Ishikawa (cell line): Measurements from ENCODE around the gene IGFBP6.
A peak's percentile ranks its signal among the peaks of the same experiment; 100 is the strongest.

ENCODE experiments used
- CEBPB ChIP-seq: IDR thresholded peaks from 2 replicates; pipeline ENCODE4 v1.6.1; 2012
- CREB1 ChIP-seq: IDR thresholded peaks from 2 replicates; pipeline ENCODE4 v1.6.1; 2012; ENCODE audit warnings: low read depth
- EGR1 ChIP-seq: IDR thresholded peaks from 2 replicates; pipeline ENCODE4 v1.6.1; 2012
- EP300 ChIP-seq: IDR thresholded peaks from 2 replicates; pipeline ENCODE4 v1.6.1; 2012; ENCODE audit warnings: borderline replicate concordance
- FOXM1 ChIP-seq: IDR thresholded peaks from 2 replicates; pipeline ENCODE4 v1.6.1; 2012; ENCODE audit warnings: low read depth, borderline replicate concordance
- MAX ChIP-seq: IDR thresholded peaks from 2 replicates; pipeline ENCODE4 v1.6.1; 2012
- NFIC ChIP-seq: IDR thresholded peaks from 2 replicates; pipeline ENCODE4 v1.6.1; 2012
- RAD21 ChIP-seq: IDR thresholded peaks from 2 replicates; pipeline ENCODE4 v1.6.1; 2012; ENCODE audit warnings: low read depth
- REST ChIP-seq: IDR thresholded peaks from 2 replicates; pipeline ENCODE4 v1.6.1; 2012; ENCODE audit warnings: low read depth, mild to moderate bottlenecking
- TAF1 ChIP-seq: IDR thresholded peaks from 2 replicates; pipeline ENCODE4 v1.6.1; 2012; ENCODE audit warnings: low read depth, mild to moderate bottlenecking
- TCF12 ChIP-seq: IDR thresholded peaks from 2 replicates; pipeline ENCODE4 v1.6.1; 2012; ENCODE audit warnings: low read depth
- TEAD4 ChIP-seq: IDR thresholded peaks from 2 replicates; pipeline ENCODE4 v1.6.1; 2012
- USF1 ChIP-seq: IDR thresholded peaks from 2 replicates; pipeline ENCODE4 v1.6.1; 2012
- YY1 ChIP-seq: IDR thresholded peaks from 2 replicates; pipeline ENCODE4 v1.6.1; 2012; ENCODE audit warnings: low read depth
- ZBTB7A ChIP-seq: IDR thresholded peaks from 2 replicates; pipeline ENCODE4 v1.6.1; 2012; ENCODE audit warnings: low read depth

Gene IGFBP6

GRCh38 chr12:53120685-53121525 is 23.4 kb downstream of the IGFBP6 start:
- TF ChIP-seq CEBPB, result no peak
- TF ChIP-seq REST, result no peak
- no peak for TF ChIP-seq ZBTB7A
- TF ChIP-seq NFIC, result no peak
- no peak for TF ChIP-seq TEAD4
- TF ChIP-seq FOXM1, result no peak
- no peak for TF ChIP-seq TCF12
- no peak for TF ChIP-seq USF1
- no peak for TF ChIP-seq TAF1
- TF ChIP-seq EGR1, result no peak
- TF ChIP-seq RAD21, result no peak
- no peak for TF ChIP-seq EP300
- no peak for TF ChIP-seq MAX
- TF ChIP-seq CREB1, result no peak
- TF ChIP-seq YY1, result no peak

- TF ChIP-seq ZBTB7A (no peak), TCF12 (no peak), MAX (no peak), TEAD4 (no peak), EP300 (no peak), TAF1 (no peak), RAD21 (no peak)
Observed at GRCh38 chr12:53122961-53123468, 25.5 kb downstream of the IGFBP6 start.

GRCh38 chr12:53123578-53124351 is 26.3 kb downstream of the IGFBP6 start:
- TF ChIP-seq USF1 (no peak), NFIC (0 out of 2 replicates have a peak, but pooled peaks have one; percentile 9), TEAD4 (peak; percentile 59; the same call in 1 of the 2 replicates), REST (no peak), CEBPB (no peak), EP300 (no peak), MAX (peak; percentile 18; the same call in 1 of the 2 replicates), RAD21 (no peak), EGR1 (no peak), CREB1 (no peak), FOXM1 (no peak), TCF12 (no peak), TAF1 (no peak)

- TF ChIP-seq TAF1 (no peak), TCF12 (no peak), REST (no peak), TEAD4 (no peak), YY1 (no peak), EP300 (no peak), FOXM1 (no peak), NFIC (no peak), RAD21 (no peak), MAX (no peak)
Observed at GRCh38 chr12:53124352-53124723, 26.9 kb downstream of the IGFBP6 start.
